RWPE1 (cell line): ENCODE data around the gene APCS.

Source experiments
- CTCF ChIA-PET: fragments of 350-600 bp; sonication (Branson Sonifier 250); formaldehyde crosslinking; extraction: SDS; loops from one replicate; lab custom pipeline; 2021; lab: Yijun Ruan, JAX
- POLR2A ChIA-PET: fragments of 400-600 bp; formaldehyde crosslinking; extraction: SDS; loops from one replicate; lab custom pipeline; 2020; ENCODE audit warnings: antibody characterized with exemption; ENCODE audit not compliant: low non-redundant PET; lab: Yijun Ruan, JAX
- DNase-seq: peaks from one replicate; pipeline ENCODE4 v3.0.0; 2012; ENCODE audit warnings: low spot score
- H3K27ac ChIP-seq: fragments of 450-650 bp; 2 replicates; pipeline ENCODE4 v1.5.1; 2017
- TF ChIP-seq, protein P1 (sequence below): fragments of 450-650 bp; conservative IDR thresholded peaks from 2 replicates; pipeline ENCODE4 v1.5.1; 2017; ENCODE audit warnings: low read depth, mild to moderate bottlenecking

Gene APCS, protein sequence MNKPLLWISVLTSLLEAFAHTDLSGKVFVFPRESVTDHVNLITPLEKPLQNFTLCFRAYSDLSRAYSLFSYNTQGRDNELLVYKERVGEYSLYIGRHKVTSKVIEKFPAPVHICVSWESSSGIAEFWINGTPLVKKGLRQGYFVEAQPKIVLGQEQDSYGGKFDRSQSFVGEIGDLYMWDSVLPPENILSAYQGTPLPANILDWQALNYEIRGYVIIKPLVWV

DNA sequence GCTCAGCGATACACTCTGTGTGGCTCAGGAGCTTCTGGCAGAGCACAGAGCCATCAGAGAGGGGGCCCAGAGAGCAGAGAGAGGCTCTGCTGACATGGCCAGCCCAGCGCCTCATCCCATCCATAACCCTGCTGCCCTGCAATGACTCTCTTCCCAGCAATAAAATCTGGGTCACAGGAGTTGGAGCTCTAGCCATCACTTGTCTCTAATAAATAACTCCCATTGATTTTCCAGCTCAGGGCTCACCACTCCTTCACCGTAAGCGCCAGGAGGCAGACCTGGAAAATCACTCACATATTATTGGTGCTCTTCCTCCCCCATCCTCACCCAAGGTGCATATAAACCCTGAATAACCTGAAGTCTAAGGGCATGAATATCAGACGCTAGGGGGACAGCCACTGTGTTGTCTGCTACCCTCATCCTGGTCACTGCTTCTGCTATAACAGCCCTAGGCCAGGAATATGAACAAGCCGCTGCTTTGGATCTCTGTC, at the start of gene APCS:
APCS (plus strand) TSS at position 366 of the 491 bp plus-strand sequence; CDS start at position 462, 96 bp downstream.
- no peak for DNase-seq
- ChIA-PET POLR2A (no interaction called here), CTCF (no interaction called here)
- H3K27ac ChIP-seq: no peak within 1 kb of the TSS
- TF ChIP-seq, protein P1, sequence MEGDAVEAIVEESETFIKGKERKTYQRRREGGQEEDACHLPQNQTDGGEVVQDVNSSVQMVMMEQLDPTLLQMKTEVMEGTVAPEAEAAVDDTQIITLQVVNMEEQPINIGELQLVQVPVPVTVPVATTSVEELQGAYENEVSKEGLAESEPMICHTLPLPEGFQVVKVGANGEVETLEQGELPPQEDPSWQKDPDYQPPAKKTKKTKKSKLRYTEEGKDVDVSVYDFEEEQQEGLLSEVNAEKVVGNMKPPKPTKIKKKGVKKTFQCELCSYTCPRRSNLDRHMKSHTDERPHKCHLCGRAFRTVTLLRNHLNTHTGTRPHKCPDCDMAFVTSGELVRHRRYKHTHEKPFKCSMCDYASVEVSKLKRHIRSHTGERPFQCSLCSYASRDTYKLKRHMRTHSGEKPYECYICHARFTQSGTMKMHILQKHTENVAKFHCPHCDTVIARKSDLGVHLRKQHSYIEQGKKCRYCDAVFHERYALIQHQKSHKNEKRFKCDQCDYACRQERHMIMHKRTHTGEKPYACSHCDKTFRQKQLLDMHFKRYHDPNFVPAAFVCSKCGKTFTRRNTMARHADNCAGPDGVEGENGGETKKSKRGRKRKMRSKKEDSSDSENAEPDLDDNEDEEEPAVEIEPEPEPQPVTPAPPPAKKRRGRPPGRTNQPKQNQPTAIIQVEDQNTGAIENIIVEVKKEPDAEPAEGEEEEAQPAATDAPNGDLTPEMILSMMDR: no peak

DNA sequence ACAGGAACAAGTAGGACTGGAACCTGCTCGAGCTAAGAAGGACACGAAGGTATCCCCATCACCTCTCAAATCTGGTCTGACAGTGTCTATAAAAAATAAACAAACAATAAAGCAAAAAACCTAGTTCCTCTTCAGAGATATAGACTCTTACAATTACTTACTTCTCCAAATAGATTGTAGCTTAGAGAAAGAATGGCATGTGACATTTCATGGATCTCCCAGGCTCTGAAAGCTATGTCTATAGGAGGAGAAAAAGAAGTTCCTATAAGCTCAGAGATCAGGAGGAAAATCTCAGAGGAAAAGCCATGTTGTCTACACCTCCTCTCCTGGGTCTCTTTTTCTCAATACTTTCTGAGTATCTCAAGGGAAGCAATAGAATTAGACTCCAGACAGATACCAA, 39.5 kb upstream of the APCS start:
- ChIA-PET POLR2A (no interaction called here), CTCF (no interaction called here)
- TF ChIP-seq, protein P1: no peak
- DNase-seq: no peak
- H3K27ac ChIP-seq: no peak overlapping the region

DNA sequence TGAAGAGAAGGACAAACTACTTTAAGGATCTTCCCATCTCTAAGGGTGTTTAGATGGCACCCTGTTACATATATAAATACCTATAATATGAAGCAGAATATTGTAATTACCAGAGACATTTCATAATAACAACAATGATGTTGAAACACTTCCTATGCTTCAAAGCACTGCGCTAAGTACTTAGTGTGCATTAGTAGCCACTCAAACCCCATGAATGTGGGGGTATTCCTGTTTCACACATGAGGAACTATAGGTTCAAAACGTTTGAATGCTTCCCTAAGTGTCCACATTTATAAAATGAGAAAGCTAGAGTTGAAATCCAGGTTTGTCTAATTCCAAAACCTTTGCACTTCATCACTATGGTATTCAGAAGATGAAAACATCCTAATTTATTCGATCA, 33.4 kb upstream of the APCS start:
- TF ChIP-seq, protein P1: no peak
- no peak overlapping the region for H3K27ac ChIP-seq
- POLR2A ChIA-PET: no interaction called here
- CTCF ChIA-PET: interaction anchor here (0.5 kb wide), 1 partner anchor 393 kb away, joined by 3 read pairs; no protein-coding TSS in a partner anchor
- no peak for DNase-seq

DNA sequence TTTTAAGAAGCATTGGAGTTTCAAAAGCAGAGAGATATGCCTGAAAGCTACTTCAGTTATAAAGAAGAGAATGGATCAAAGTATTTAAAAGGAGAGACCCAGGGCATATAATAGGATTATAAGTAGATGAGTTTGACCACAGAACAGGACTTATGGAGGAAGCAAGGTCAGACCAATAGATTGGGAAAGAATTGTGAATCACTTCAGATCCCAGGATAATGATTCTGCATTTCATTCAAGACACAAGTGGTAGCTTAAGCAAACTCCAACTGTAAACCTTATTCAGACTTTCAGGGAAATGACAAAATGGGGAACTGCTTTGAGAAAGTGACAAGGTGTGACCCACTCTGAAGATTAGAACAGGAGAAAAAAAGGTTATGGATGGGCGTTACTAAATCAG, 32.9 kb upstream of the APCS start:
- DNase-seq: no peak
- TF ChIP-seq, protein P1: no peak
- ChIA-PET CTCF (interaction anchor here (0.5 kb wide), 1 partner anchor 392 kb away, joined by 3 read pairs; no protein-coding TSS in a partner anchor), POLR2A (no interaction called here)
- no peak overlapping the region for H3K27ac ChIP-seq

DNA sequence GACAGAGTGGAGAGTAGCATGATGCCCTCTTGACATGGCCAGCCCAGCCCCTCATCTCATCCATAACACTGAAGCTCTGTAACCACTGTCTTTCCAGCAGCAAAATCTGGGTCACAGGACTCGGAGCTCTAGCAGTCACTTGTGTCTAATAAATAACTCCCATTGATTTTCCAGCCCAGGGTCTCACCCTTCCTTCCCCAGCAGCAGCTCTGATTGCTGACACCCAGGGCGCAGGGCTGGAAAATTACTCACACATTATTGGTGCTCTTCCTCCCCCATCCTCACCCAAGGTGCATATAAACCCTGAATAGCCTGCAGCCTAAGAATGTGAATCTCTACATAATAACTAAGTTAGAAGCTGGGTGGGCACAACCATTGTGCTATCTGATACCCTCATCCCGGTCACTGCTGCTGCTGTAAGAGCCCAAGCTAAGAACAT, 30.7 kb upstream of the APCS start:
- ChIA-PET CTCF (no interaction called here), POLR2A (interaction anchor here (0.6 kb wide), 1 partner anchor 973 kb away, joined by 3 read pairs; no protein-coding TSS in a partner anchor)
- TF ChIP-seq, protein P1: no peak
- DNase-seq: no peak
- no peak overlapping the region for H3K27ac ChIP-seq

DNA sequence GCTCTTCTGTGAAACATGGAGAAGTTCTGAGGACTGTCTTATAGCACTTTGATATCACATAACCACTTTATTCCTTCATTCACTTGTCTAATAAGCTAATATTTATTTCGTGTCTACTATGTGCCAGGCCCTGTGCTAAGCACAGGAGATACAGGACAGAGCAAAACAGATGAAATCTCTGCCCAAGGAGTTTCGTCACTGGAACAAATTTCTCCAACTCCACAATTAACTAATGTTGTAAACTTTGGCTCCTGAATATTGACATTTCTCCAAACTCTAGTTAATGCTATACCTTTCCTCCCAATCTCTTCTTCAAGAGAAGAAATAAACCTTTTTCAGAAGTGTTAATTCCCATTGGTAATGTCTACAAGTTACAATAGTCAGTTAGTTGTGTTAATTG, 27.0 kb upstream of the APCS start:
- POLR2A ChIA-PET: no interaction called here
- CTCF ChIA-PET: no interaction called here
- TF ChIP-seq, protein P1: no peak
- no peak overlapping the region for H3K27ac ChIP-seq
- no peak for DNase-seq
